Ectodermal cell (in vitro differentiated cells): Measurements from ENCODE around the gene STRN4. TPM values are rescaled to one million over a fixed set of nuclear protein-coding genes. Genes with fewer than 3 reads are reported as not detected.

Experiments used
- H3K27ac ChIP-seq: 2 replicates; pipeline ENCODE4 v1.7.0; 2013; ENCODE audit warnings: mild to moderate bottlenecking, low read depth, low read length; ENCODE audit not compliant: insufficient read depth, poor library complexity, severe bottlenecking
- H3K27me3 ChIP-seq: 2 replicates; pipeline ENCODE4 v1.7.0; 2013; ENCODE audit warnings: mild to moderate bottlenecking, low read length; ENCODE audit not compliant: insufficient read depth, control insufficient read depth, poor library complexity, severe bottlenecking
- H3K36me3 ChIP-seq: one replicate; pipeline ENCODE4 v1.7.0; 2013; ENCODE audit warnings: low read length; ENCODE audit not compliant: control insufficient read depth, insufficient read depth
- H3K4me1 ChIP-seq: one replicate; pipeline ENCODE4 v1.7.0; 2013; ENCODE audit warnings: low read length; ENCODE audit not compliant: control insufficient read depth, insufficient read depth
- H3K4me3 ChIP-seq: 2 replicates; pipeline ENCODE4 v1.7.0; 2013; ENCODE audit warnings: low read depth, low read length, control low read depth; ENCODE audit not compliant: insufficient read depth
- H3K9me3 ChIP-seq: 2 replicates; pipeline ENCODE4 v1.7.0; 2013; ENCODE audit warnings: mild to moderate bottlenecking, low read length, moderate library complexity; ENCODE audit not compliant: control insufficient read depth
- WGBS, 2 experiments: methylation state at CpG; one replicate each; pipeline ENCODE4 v1.1.7; 2013; ENCODE audit warnings: missing lambda C conversion rate in 2 of 2; 5-methylcytosine and 5-hydroxymethylcytosine counted together
- polyA plus RNA-seq, 4 experiments: library from polyadenylated mRNA; stranded (reverse); fragments of 50-300 nt; gene quantifications; one replicate each; pipeline ENCODE4 v1.2.3, GENCODE V29; 2013

STRN4 gene
- 129 TPM for polyA plus RNA-seq (2013, experiment 1 of 4)
- 132 TPM for polyA plus RNA-seq (2013, experiment 2 of 4)
- polyA plus RNA-seq (2013, experiment 3 of 4): 93.6 TPM
- polyA plus RNA-seq (2013, experiment 4 of 4): 96.1 TPM

- peak within 1 kb of the TSS; percentile 91 for H3K4me3 ChIP-seq
- no peaks in the 10 kb centered on the region for H3K36me3 ChIP-seq
- H3K27ac ChIP-seq: peak within 1 kb of the TSS; percentile 67
- no peaks in the 10 kb centered on the region for H3K9me3 ChIP-seq
- 1% methylated on average over 73 to 74 of the region's 74 CpGs for WGBS, 2 experiments
- peaks cover 10% of the 10 kb centered on the region for H3K4me1 ChIP-seq
- H3K27me3 ChIP-seq: no peaks in the 10 kb centered on the region
Observed at GRCh38 chr19:46746281-46747057, at the start of gene STRN4. TSS of gene STRN4 (minus strand) at chr19:46746450. CDS start at chr19:46746430, 20 bp downstream.

- no peaks in the 10 kb centered on the region for H3K9me3 ChIP-seq
- no peak overlapping the region for H3K27ac ChIP-seq
- 89 to 93% methylated on average over 5 of the region's 5 CpGs for WGBS, 2 experiments
- no peaks in the 10 kb centered on the region for H3K4me1 ChIP-seq
- no peak overlapping the region for H3K4me3 ChIP-seq
- H3K36me3 ChIP-seq: no peaks in the 10 kb centered on the region
- H3K27me3 ChIP-seq: no peaks in the 10 kb centered on the region
Observed at GRCh38 chr19:46791944-46792343, 45.7 kb upstream of the STRN4 start.

GRCh38 chr19:46789371-46789770 lies 43.1 kb upstream of the STRN4 start:
- H3K27ac ChIP-seq: no peak overlapping the region
- WGBS, 2 experiments: 90 to 92% methylated on average over 8 of the region's 8 CpGs

GRCh38 chr19:46788968-46789338 lies 42.7 kb upstream of the STRN4 start:
- Histone ChIP-seq H3K27me3 (no peaks in the 10 kb centered on the region), H3K9me3 (no peaks in the 10 kb centered on the region), H3K4me3 (peak overlapping the region; percentile 89), H3K4me1 (peaks cover 17% of the 10 kb centered on the region), H3K27ac (no peak overlapping the region), H3K36me3 (no peaks in the 10 kb centered on the region)
- 58 to 62% methylated on average over 9 of the region's 9 CpGs for whole genome bisulfite sequencing, 2 experiments

More at GRCh38 chr19:46789371-46789770, 43.1 kb upstream of the STRN4 start:
- Histone ChIP-seq H3K27me3 (no peaks in the 10 kb centered on the region), H3K4me1 (peaks cover 13% of the 10 kb centered on the region), H3K4me3 (no peak overlapping the region), H3K36me3 (no peaks in the 10 kb centered on the region), H3K9me3 (no peaks in the 10 kb centered on the region)

GRCh38 chr19:46788262-46788967 lies 42.2 kb upstream of the STRN4 start, which contains the start of gene SLC1A5:
TSS of gene SLC1A5 (minus strand) at chr19:46788594. CDS start at chr19:46787965, 629 bp downstream.
- WGBS, 2 experiments: 0 to 1% methylated on average over 46 of the region's 46 CpGs
- H3K9me3 ChIP-seq: no peaks in the 10 kb centered on the region
- H3K27ac ChIP-seq: peak within 1 kb of the TSS; percentile 66
- peaks cover 22% of the 10 kb centered on the region for H3K4me1 ChIP-seq
- H3K27me3 ChIP-seq: no peaks in the 10 kb centered on the region
- peak within 1 kb of the TSS; percentile 89 for H3K4me3 ChIP-seq
- no peaks in the 10 kb centered on the region for H3K36me3 ChIP-seq

- peak overlapping the region; percentile 89 for H3K4me3 ChIP-seq
- H3K27me3 ChIP-seq: no peaks in the 10 kb centered on the region
- WGBS, 2 experiments: 0% methylated on average over 80 of the region's 80 CpGs
- H3K4me1 ChIP-seq: peaks cover 23% of the 10 kb centered on the region
- no peaks in the 10 kb centered on the region for H3K9me3 ChIP-seq
- H3K36me3 ChIP-seq: peaks cover 5% of the 10 kb centered on the region
- peak overlapping the region; percentile 78 for H3K27ac ChIP-seq
Observed at GRCh38 chr19:46787331-46788261, 41.3 kb upstream of the STRN4 start.

- Histone ChIP-seq H3K27me3 (no peaks in the 10 kb centered on the region), H3K27ac (peak overlapping the region; percentile 78), H3K36me3 (peaks cover 9% of the 10 kb centered on the region), H3K4me1 (peaks cover 23% of the 10 kb centered on the region), H3K4me3 (peak overlapping the region; percentile 89), H3K9me3 (no peaks in the 10 kb centered on the region)
- 1% methylated on average over 5 of the region's 5 CpGs for WGBS, 2 experiments
Observed at GRCh38 chr19:46787040-46787330, 40.7 kb upstream of the STRN4 start.

GRCh38 chr19:46786236-46787039 lies 40.2 kb upstream of the STRN4 start:
- H3K27me3 ChIP-seq: no peaks in the 10 kb centered on the region
- peaks cover 13% of the 10 kb centered on the region for H3K36me3 ChIP-seq
- H3K4me1 ChIP-seq: peaks cover 23% of the 10 kb centered on the region
- H3K9me3 ChIP-seq: no peaks in the 10 kb centered on the region
- WGBS, 2 experiments: 5 to 6% methylated on average over 20 of the region's 20 CpGs
- peak overlapping the region; percentile 89 for H3K4me3 ChIP-seq
- H3K27ac ChIP-seq: peak overlapping the region; percentile 78

GRCh38 chr19:46785980-46786235 lies 39.7 kb upstream of the STRN4 start:
- H3K4me1 ChIP-seq: peaks cover 23% of the 10 kb centered on the region
- H3K9me3 ChIP-seq: no peaks in the 10 kb centered on the region
- peak overlapping the region; percentile 78 for H3K27ac ChIP-seq
- H3K36me3 ChIP-seq: peaks cover 16% of the 10 kb centered on the region
- peak overlapping the region; percentile 89 for H3K4me3 ChIP-seq
- 58 to 74% methylated on average over 4 of the region's 4 CpGs for WGBS, 2 experiments
- no peaks in the 10 kb centered on the region for H3K27me3 ChIP-seq
